Sigmoid colon (tissue), 7 donors: ENCODE results near the gene UBA7. TPM values are rescaled to one million over a fixed set of nuclear protein-coding genes. Genes with fewer than 3 reads are reported as not detected.
"Not testable (repeated sequence)": the region's sequence is repeated elsewhere in the genome, so short reads cannot be mapped to it uniquely, and the experiment has no call there.

Source experiments
- DNase-seq: peaks from one replicate; pipeline ENCODE4 v3.0.0-alpha.2; 2019
- H3K27ac ChIP-seq, 4 donors: fragments of 200-600 bp; sonication (generic); one replicate each; pipeline ENCODE4 v1.5.1; 2016 to 2019; ENCODE audit warnings: mild to moderate bottlenecking in 1 of 4
- H3K27me3 ChIP-seq, 3 donors: fragments of 200-600 bp; sonication (generic); one replicate each; pipeline ENCODE4 v1.5.1; 2019; ENCODE audit warnings: mild to moderate bottlenecking in 1 of 3
- H3K36me3 ChIP-seq, 4 donors: fragments of 200-600 bp; sonication (generic); one replicate each; pipeline ENCODE4 v1.5.1; 2016 to 2019
- H3K4me1 ChIP-seq, 4 donors: fragments of 200-600 bp; sonication (generic); one replicate each; pipeline ENCODE4 v1.5.1; 2017 to 2019
- H3K4me3 ChIP-seq, 4 donors: fragments of 200-600 bp; sonication (generic); one replicate each; pipeline ENCODE4 v1.5.1; 2017 to 2019; ENCODE audit warnings: mild to moderate bottlenecking in 2 of 4, moderate library complexity in 1 of 4
- H3K9me3 ChIP-seq, 4 donors: fragments of 200-600 bp in 3 of 4; sonication (generic) in 3 of 4; one replicate each; pipeline versions ENCODE4 v1.5.1 to v1.6.1; 2013 to 2019
- CTCF ChIP-seq, 4 experiments: fragments of 450-650 bp in 3 of 4; fragments of 200-600 bp in 1 of 4; IDR thresholded peaks; one replicate each; pipeline ENCODE4 v1.5.1; 2016 to 2019; ENCODE audit warnings: antibody characterized with exemption in 4 of 4, mild to moderate bottlenecking in 3 of 4, moderate library complexity in 2 of 4
- EP300 ChIP-seq, 4 donors: sonication (generic); formaldehyde crosslinking; IDR thresholded peaks; one replicate each; pipeline ENCODE4 v1.6.1; 2017; ENCODE audit warnings: antibody characterized with exemption in 4 of 4
- POLR2A ChIP-seq, 2 donors: fragments of 450-650 bp; IDR thresholded peaks; one replicate each; pipeline ENCODE4 v1.6.1; 2016; ENCODE audit warnings: antibody characterized with exemption in 2 of 2, mild to moderate bottlenecking in 2 of 2, moderate library complexity in 2 of 2
- POLR2AphosphoS5 ChIP-seq, 4 donors: sonication (generic); formaldehyde crosslinking; IDR thresholded peaks; one replicate each; pipeline ENCODE4 v1.6.1; 2017; ENCODE audit warnings: antibody characterized with exemption in 4 of 4
- WGBS, 2 donors: extraction: QIAGEN DNeasy Blood & Tissue Kit; methylation state at CpG; one replicate each; pipeline ENCODE4 v1.1.7; 2013; 5-methylcytosine and 5-hydroxymethylcytosine counted together
- intact Hi-C: fragments of 100-400 bp; cut with DNase I; formaldehyde crosslinking; loops from one replicate; pipeline ENCODE4 v1.15.1; 2023
- polyA plus RNA-seq, 3 donors: library from polyadenylated mRNA; stranded (reverse); fragments of 200-250 nt; gene quantifications; one replicate each; pipeline ENCODE4 v1.2.3, GENCODE V29; 2013
- total RNA-seq, 4 donors: library from RNA; depleted of rRNA; stranded (reverse); fragments of >200 nt; gene quantifications; one replicate each; pipeline ENCODE4 v1.1.0, GENCODE V29; 2016
- donor health status: healthy with polysubstance abuse.
- donor health status: Bipolar disorder and iron deficiency.
- donor health status: healthy.

UBA7 gene
- total and polyA plus RNA-seq, 7 donors: 15.6 to 92.6 (median 41.0) TPM

- H3K4me3 ChIP-seq: no peak overlapping the region
- peaks cover 0 to 48% (median 3%) of the 10 kb centered on the region in 4 donors for H3K36me3 ChIP-seq
- H3K27me3 ChIP-seq: no peaks in the 10 kb centered on the region
- peak; percentile 26 for DNase-seq
- no peak overlapping the region for H3K27ac ChIP-seq
- WGBS, 2 donors: 86 to 88% methylated on average over 5 of the region's 5 CpGs
- no peak for TF ChIP-seq EP300 (IDR thresholded peaks at IDR 0.05)
- no peak for TF ChIP-seq POLR2AphosphoS5 (IDR thresholded peaks at IDR 0.05)
- TF ChIP-seq POLR2A (IDR thresholded peaks at IDR 0.05): no peak
- no peak for TF ChIP-seq CTCF (IDR thresholded peaks at IDR 0.05)
- peaks cover 0 to 60% (median 55%) of the 10 kb centered on the region in 4 donors for H3K4me1 ChIP-seq
- intact Hi-C loops: no loop called here
- no peaks in the 10 kb centered on the region for H3K9me3 ChIP-seq
Measured at GRCh38 chr3:49781415-49782199, 32.1 kb downstream of the UBA7 start.

- H3K4me3 ChIP-seq, H3K27me3 ChIP-seq, intact Hi-C loops, H3K27ac ChIP-seq, H3K9me3 ChIP-seq: not testable (repeated sequence)
- Histone ChIP-seq H3K36me3 (peaks cover 0 to 49% (median 3%) of the 10 kb centered on the region in 4 donors), H3K4me1 (peaks cover 0 to 61% (median 55%) of the 10 kb centered on the region in 4 donors)
- peak; percentile 27 for DNase-seq
- 89 to 92% methylated on average over 9 of the region's 9 CpGs for whole genome bisulfite sequencing, 2 donors
Measured at GRCh38 chr3:49780975-49781365, 32.8 kb downstream of the UBA7 start.

- Histone ChIP-seq H3K27me3 (no peaks in the 10 kb centered on the region), H3K4me1 (peaks cover 0 to 63% (median 54%) of the 10 kb centered on the region in 4 donors), H3K36me3 (peaks cover 0 to 49% (median 3%) of the 10 kb centered on the region in 4 donors), H3K27ac (no peak overlapping the region), H3K9me3 (no peaks in the 10 kb centered on the region), H3K4me3 (no peak overlapping the region)
- DNase-seq: peak; percentile 24
- no peak for TF ChIP-seq CTCF (IDR thresholded peaks at IDR 0.05)
- no peak for TF ChIP-seq POLR2A (IDR thresholded peaks at IDR 0.05)
- TF ChIP-seq POLR2AphosphoS5 (IDR thresholded peaks at IDR 0.05): no peak
- no peak for TF ChIP-seq EP300 (IDR thresholded peaks at IDR 0.05)
- 52 to 63% methylated on average over 4 of the region's 4 CpGs for WGBS, 2 donors
- intact Hi-C loops: no loop called here
Measured at GRCh38 chr3:49780080-49780974, 33.4 kb downstream of the UBA7 start.

GRCh38 chr3:49779358-49780079, 34.2 kb downstream of the UBA7 start:
- no peak overlapping the region for H3K27ac ChIP-seq
- DNase-seq: peak; percentile 9
- H3K4me1 ChIP-seq: peaks cover 0 to 63% (median 53%) of the 10 kb centered on the region in 4 donors
- WGBS, 2 donors: 92 to 93% methylated on average over 5 of the region's 5 CpGs
- H3K36me3 ChIP-seq: peaks cover 0 to 44% (median 3%) of the 10 kb centered on the region in 4 donors
- intact Hi-C loops: no loop called here
- no peak overlapping the region for H3K4me3 ChIP-seq
- TF ChIP-seq POLR2A (IDR thresholded peaks at IDR 0.05) (no peak), EP300 (IDR thresholded peaks at IDR 0.05) (no peak), CTCF (IDR thresholded peaks at IDR 0.05) (no peak), POLR2AphosphoS5 (IDR thresholded peaks at IDR 0.05) (no peak)
- no peaks in the 10 kb centered on the region for H3K9me3 ChIP-seq
- H3K27me3 ChIP-seq: no peaks in the 10 kb centered on the region

- peaks cover 0 to 39% (median 24%) of the 10 kb centered on the region in 4 donors for H3K4me1 ChIP-seq
Measured at GRCh38 chr3:49776101-49776500, 37.7 kb downstream of the UBA7 start.

More at GRCh38 chr3:49776101-49776500, 37.7 kb downstream of the UBA7 start:
- H3K36me3 ChIP-seq: peaks cover 0 to 15% (median 3%) of the 10 kb centered on the region in 4 donors
- H3K9me3 ChIP-seq, H3K4me3 ChIP-seq, intact Hi-C loops, H3K27me3 ChIP-seq: not testable (repeated sequence)
- 94 to 96% methylated on average over 8 of the region's 8 CpGs for WGBS, 2 donors
- H3K27ac ChIP-seq: peak overlapping the region in 1 of 4 donors; percentile 67
- DNase-seq: peak; percentile 51
